Measurements from ENCODE around the gene RAB17. TPM values are rescaled to one million over a fixed set of nuclear protein-coding genes. Genes with fewer than 3 reads are reported as not detected.

Gene RAB17
- total RNA-seq, 1 experiment from 2014 or later = 23.6 TPM

DNA sequence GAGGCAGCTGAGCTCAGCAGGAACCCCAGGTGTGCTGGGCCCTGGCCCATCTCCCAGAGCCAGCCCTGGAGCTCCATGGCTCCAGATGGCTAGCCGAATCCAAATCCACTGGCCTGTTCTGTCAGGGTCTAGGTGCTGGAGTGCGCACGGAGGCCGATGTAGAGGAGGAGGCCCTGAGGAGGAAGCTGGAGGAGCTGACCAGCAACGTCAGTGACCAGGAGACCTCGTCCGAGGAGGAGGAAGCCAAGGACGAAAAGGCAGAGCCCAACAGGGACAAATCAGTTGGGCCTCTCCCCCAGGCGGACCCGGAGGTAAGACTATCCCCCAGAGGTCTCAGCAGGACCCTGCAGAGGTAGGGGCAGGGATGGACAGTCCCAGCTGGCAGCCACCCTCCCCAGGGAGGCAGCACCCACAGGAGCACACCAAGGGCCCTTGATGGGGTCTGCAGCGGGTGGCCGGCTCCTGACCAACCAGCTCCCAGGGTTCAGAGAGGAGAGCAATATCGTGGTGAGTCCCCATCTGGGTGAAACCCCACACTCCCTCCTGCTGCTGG, 50.2 kb downstream of the RAB17 start:
- CTCF ChIA-PET = interaction anchor here (0.8 to 1.4 kb wide), 2 partner anchors 28 to 31 kb away, joined by 3 to 5 read pairs; no protein-coding TSS in a partner anchor
- intact Hi-C loops (cut with micrococcal nuclease; ENCODE audit: unreplicated experiment) = no loop called here

DNA sequence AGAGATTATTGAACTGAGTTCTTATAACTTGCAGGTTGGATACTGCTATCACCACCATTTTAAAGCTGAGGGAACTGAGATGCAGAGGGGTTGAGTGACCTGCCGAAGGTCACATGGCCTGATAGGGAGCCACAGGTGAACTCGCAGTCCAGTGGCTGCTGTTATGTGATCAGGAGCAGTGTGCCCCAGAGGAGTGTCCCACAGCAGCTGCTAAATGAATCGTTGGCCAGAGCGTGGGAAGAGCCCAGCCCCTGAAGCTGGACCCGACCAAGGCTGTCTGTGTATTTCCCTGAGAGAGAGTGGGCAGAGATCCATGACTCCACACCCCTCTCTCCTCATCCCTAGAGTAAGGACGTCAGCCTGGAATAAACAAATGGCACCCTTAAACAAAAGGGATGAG, 50.9 kb downstream of the RAB17 start:
- no TSS peak for BruUV-seq (replicated peaks)
- POLR2A ChIA-PET = no interaction called here
- intact Hi-C loops (cut with micrococcal nuclease; ENCODE audit: unreplicated experiment) = no loop called here
- Histone ChIP-seq H3K36me3 (ENCODE audit: control insufficient read depth, insufficient read depth, low read length) (no peaks in the 10 kb centered on the region), H3K4me3 (ENCODE audit: low read depth in 2 of 2, low read length in 2 of 2) (no peak overlapping the region), H3K9me3 (ENCODE audit: control insufficient read depth, insufficient read depth, low read depth, low read length) (no peaks in the 10 kb centered on the region), H3K4me1 (ENCODE audit: control insufficient read depth, insufficient read depth, low read length) (no peaks in the 10 kb centered on the region), H3K27ac (ENCODE audit: low read length) (no peak overlapping the region), H3K27me3 (ENCODE audit: control insufficient read depth, insufficient read depth, low read length) (no peaks in the 10 kb centered on the region)
- DNase-seq (ENCODE audit: low read depth, low spot score) (no peak), ATAC-seq (no peak)
- in situ Hi-C loops (cut with HindIII; ENCODE audit: low pct_unique_long_range_greater_than_20kb, low sequenced_read_pairs) = no loop called here
- TF ChIP-seq, protein P1, sequence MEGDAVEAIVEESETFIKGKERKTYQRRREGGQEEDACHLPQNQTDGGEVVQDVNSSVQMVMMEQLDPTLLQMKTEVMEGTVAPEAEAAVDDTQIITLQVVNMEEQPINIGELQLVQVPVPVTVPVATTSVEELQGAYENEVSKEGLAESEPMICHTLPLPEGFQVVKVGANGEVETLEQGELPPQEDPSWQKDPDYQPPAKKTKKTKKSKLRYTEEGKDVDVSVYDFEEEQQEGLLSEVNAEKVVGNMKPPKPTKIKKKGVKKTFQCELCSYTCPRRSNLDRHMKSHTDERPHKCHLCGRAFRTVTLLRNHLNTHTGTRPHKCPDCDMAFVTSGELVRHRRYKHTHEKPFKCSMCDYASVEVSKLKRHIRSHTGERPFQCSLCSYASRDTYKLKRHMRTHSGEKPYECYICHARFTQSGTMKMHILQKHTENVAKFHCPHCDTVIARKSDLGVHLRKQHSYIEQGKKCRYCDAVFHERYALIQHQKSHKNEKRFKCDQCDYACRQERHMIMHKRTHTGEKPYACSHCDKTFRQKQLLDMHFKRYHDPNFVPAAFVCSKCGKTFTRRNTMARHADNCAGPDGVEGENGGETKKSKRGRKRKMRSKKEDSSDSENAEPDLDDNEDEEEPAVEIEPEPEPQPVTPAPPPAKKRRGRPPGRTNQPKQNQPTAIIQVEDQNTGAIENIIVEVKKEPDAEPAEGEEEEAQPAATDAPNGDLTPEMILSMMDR (IDR thresholded peaks at IDR 0.05) = no peak
- TF ChIP-seq, protein P2, sequence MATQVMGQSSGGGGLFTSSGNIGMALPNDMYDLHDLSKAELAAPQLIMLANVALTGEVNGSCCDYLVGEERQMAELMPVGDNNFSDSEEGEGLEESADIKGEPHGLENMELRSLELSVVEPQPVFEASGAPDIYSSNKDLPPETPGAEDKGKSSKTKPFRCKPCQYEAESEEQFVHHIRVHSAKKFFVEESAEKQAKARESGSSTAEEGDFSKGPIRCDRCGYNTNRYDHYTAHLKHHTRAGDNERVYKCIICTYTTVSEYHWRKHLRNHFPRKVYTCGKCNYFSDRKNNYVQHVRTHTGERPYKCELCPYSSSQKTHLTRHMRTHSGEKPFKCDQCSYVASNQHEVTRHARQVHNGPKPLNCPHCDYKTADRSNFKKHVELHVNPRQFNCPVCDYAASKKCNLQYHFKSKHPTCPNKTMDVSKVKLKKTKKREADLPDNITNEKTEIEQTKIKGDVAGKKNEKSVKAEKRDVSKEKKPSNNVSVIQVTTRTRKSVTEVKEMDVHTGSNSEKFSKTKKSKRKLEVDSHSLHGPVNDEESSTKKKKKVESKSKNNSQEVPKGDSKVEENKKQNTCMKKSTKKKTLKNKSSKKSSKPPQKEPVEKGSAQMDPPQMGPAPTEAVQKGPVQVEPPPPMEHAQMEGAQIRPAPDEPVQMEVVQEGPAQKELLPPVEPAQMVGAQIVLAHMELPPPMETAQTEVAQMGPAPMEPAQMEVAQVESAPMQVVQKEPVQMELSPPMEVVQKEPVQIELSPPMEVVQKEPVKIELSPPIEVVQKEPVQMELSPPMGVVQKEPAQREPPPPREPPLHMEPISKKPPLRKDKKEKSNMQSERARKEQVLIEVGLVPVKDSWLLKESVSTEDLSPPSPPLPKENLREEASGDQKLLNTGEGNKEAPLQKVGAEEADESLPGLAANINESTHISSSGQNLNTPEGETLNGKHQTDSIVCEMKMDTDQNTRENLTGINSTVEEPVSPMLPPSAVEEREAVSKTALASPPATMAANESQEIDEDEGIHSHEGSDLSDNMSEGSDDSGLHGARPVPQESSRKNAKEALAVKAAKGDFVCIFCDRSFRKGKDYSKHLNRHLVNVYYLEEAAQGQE (IDR thresholded peaks at IDR 0.05; ENCODE audit: insufficient read depth in 1 of 2, low read depth in 2 of 2, low read length in 1 of 2) = no peak
- no peak for TF ChIP-seq TCF7L2 (IDR thresholded peaks at IDR 0.05; ENCODE audit: low read depth, low read length)
- no peak for TF ChIP-seq POLR2AphosphoS5 (IDR thresholded peaks at IDR 0.05; ENCODE audit: low read depth, low read length)
- no peak for TF ChIP-seq SIN3A (IDR thresholded peaks at IDR 0.05; ENCODE audit: borderline replicate concordance, insufficient read depth, low read depth, low read length)
- CTCF ChIA-PET = interaction anchor here (1.4 kb wide), 1 partner anchor 32 kb away, joined by 5 read pairs; no protein-coding TSS in a partner anchor

More for the DNA sequence above, 50.2 kb downstream of the RAB17 start:
- Histone ChIP-seq H3K9me3 (ENCODE audit: control insufficient read depth, insufficient read depth, low read depth, low read length) (no peaks in the 10 kb centered on the region), H3K4me1 (ENCODE audit: control insufficient read depth, insufficient read depth, low read length) (no peaks in the 10 kb centered on the region), H3K4me3 (ENCODE audit: low read depth in 2 of 2, low read length in 2 of 2) (no peak overlapping the region), H3K36me3 (ENCODE audit: control insufficient read depth, insufficient read depth, low read length) (no peaks in the 10 kb centered on the region), H3K27ac (ENCODE audit: low read length) (no peak overlapping the region), H3K27me3 (ENCODE audit: control insufficient read depth, insufficient read depth, low read length) (no peaks in the 10 kb centered on the region)
- no TSS peak for BruUV-seq (replicated peaks)
- DNase-seq (ENCODE audit: low read depth, low spot score) = no peak
- TF ChIP-seq SIN3A (IDR thresholded peaks at IDR 0.05; ENCODE audit: borderline replicate concordance, insufficient read depth, low read depth, low read length) (no peak), POLR2AphosphoS5 (IDR thresholded peaks at IDR 0.05; ENCODE audit: low read depth, low read length) (no peak), TCF7L2 (IDR thresholded peaks at IDR 0.05; ENCODE audit: low read depth, low read length) (no peak)
- TF ChIP-seq, protein P2 (IDR thresholded peaks at IDR 0.05; ENCODE audit: insufficient read depth in 1 of 2, low read depth in 2 of 2, low read length in 1 of 2) = no peak
- TF ChIP-seq, protein P1 (IDR thresholded peaks at IDR 0.05) = no peak
- POLR2A ChIA-PET = no interaction called here
- ATAC-seq = peak; percentile 26
- in situ Hi-C loops (cut with HindIII; ENCODE audit: low pct_unique_long_range_greater_than_20kb, low sequenced_read_pairs) = no loop called here
